Heart right ventricle (tissue), 16 donors: ENCODE data around the gene SLC25A21. TPM values are rescaled to one million over a fixed set of nuclear protein-coding genes. Genes with fewer than 3 reads are reported as not detected.
"Not testable (repeated sequence)": the region's sequence is repeated elsewhere in the genome, so short reads cannot be mapped to it uniquely, and the experiment has no call there.

ENCODE experiments used
- ATAC-seq, 8 donors: fragments of 200-7000 bp; cut with Tn5 transposase; one replicate each; pipeline ENCODE4 v1.9.1; 2020; ENCODE audit warnings: mild to moderate bottlenecking in 8 of 8, moderate library complexity in 8 of 8, moderate number of reproducible peaks in 1 of 8
- DNase-seq, 2 donors: peaks; one replicate each; pipeline ENCODE4 v3.0.0-alpha.2; 2020
- H3K27ac ChIP-seq, 10 donors: fragments of 200-600 bp; sonication (generic) in 2 of 10; one replicate each; pipeline versions ENCODE4 v1.5.0 to v1.8.0; 2020 to 2022; ENCODE audit warnings: mild to moderate bottlenecking in 3 of 10
- H3K27me3 ChIP-seq, 7 donors: fragments of 200-600 bp; one replicate each; pipeline ENCODE4 v1.8.0; 2021 to 2022; ENCODE audit warnings: mild to moderate bottlenecking in 2 of 7
- H3K36me3 ChIP-seq, 9 donors: fragments of 200-600 bp; sonication (generic) in 1 of 9; one replicate each; pipeline versions ENCODE4 v1.5.0 to v1.8.0; 2020 to 2022; ENCODE audit warnings: mild to moderate bottlenecking in 2 of 9
- H3K4me1 ChIP-seq, 9 donors: fragments of 200-600 bp; sonication (generic) in 1 of 9; one replicate each; pipeline versions ENCODE4 v1.5.0 to v1.8.0; 2020 to 2022; ENCODE audit warnings: mild to moderate bottlenecking in 4 of 9
- H3K4me3 ChIP-seq, 10 donors: fragments of 200-600 bp; sonication (generic) in 2 of 10; one replicate each; pipeline versions ENCODE4 v1.5.0 to v1.8.0; 2020 to 2022; ENCODE audit warnings: mild to moderate bottlenecking in 7 of 10, moderate library complexity in 2 of 10
- H3K9me3 ChIP-seq, 11 donors: fragments of 200-600 bp in 10 of 11; sonication (generic) in 2 of 11; one replicate each; pipeline versions ENCODE4 v1.5.0 to v1.8.0; 2013 to 2022; ENCODE audit warnings: mild to moderate bottlenecking in 2 of 11, control low read depth in 1 of 11, moderate library complexity in 1 of 11
- WGBS, 2 donors: extraction: QIAGEN DNeasy Blood & Tissue Kit; methylation state at CpG; one replicate each; pipeline ENCODE4 v1.1.7; 2013; ENCODE audit warnings: inconsistent platforms in 1 of 2; 5-methylcytosine and 5-hydroxymethylcytosine counted together
- intact Hi-C, 10 donors: fragments of 100-400 bp; cut with DNase I; formaldehyde crosslinking; loops; one replicate each; pipeline versions ENCODE4 v1.11.1 to v1.14.2; 2022
- polyA plus RNA-seq, 2 donors: library from polyadenylated mRNA; stranded (reverse); fragments of 200-250 nt; gene quantifications; one replicate each; pipeline ENCODE4 v1.2.3, GENCODE V29; 2013
- total RNA-seq, 10 donors: library from RNA; stranded (reverse); fragmentation: NEBNext Ultra II Directional in 3 of 10; extraction: Animal tissue kit (Norgen Biotek cat#: 25700) in 3 of 10; gene quantifications; one replicate each; pipeline versions ENCODE4 v1.2.1 to v1.2.4, GENCODE V29; 2021 to 2023
- TF ChIP-seq, protein P1 (sequence below), 9 donors: fragments of 200-600 bp; sonication (generic) in 2 of 9; IDR thresholded peaks; one replicate each; pipeline versions ENCODE4 v1.5.0 to v1.8.0; 2021 to 2022; ENCODE audit warnings: antibody characterized with exemption in 9 of 9, mild to moderate bottlenecking in 5 of 9, moderate library complexity in 1 of 9
- donor health status: Arrhythmogenic right ventricular cardiomyopathy.
- donor health status: ischemic (EF 13 %, LVEDD 7.1; RV severe dilation, severe dysfunction).
- donor health status: healthy with polysubstance abuse.
- donor health status: DM: no; HTN: yes; CAD: no.
- donor health status: DM: no; HTN: no; CAD: no.
- donor health status: ischemic (EF 25% LVEDD 6.9; RV normal size, moderate dysfunction).
- donor health status: ischemic (EF 25% LVEDD 5.7; RV mildly dilated, moderate dysfunction).
- donor health status: healthy.
- donor health status: DM: yes; HTN: yes; CAD: no.
- donor health status: Ischemic cardiomyopathy.
- donor health status: ischemic (EF 35%, LVEDD 5.7; RV mildly dilated, moderate dysfunction).
- donor health status: nonischemic (EF 11% LVEDD 7.7; RV severe dilation, severe dysfunction).
- donor health status: DM: yes; HTN: yes; CAD: no.
- donor health status: PGD.
- donor health status: ischemic (EF 29% LVEDD 5.4; RV normal size, mild dysfunction).
- donor health status: nonischemic (EF 23%, LVEDD 6.1; RV moderate dilation, normal function).

Gene SLC25A21
- total and polyA plus RNA-seq, 12 donors = 0.08 to 1.3 (median 0.34) TPM

DNA sequence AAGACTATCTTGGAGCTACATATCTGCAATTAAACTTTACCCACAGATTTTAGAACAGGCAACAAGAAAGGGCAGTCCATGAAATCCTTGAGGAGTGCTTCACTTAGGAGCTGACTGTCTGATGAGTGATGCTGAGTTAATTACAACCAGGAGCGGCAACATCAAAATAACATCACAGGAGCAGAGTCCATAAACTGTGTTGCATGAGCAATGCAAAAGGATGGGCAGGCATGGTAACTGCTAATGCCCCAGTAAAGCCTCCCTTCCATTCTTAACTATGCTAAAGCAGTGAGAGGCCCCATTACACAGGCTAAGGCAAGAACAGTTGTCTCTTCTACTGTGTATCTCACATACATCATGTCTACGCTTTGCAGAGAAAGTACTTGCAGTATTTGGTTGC is 354.2 kb downstream of the SLC25A21 start:
- intact Hi-C loops = no loop called here
- ATAC-seq (no peak), DNase-seq (no peak)
- no peak overlapping the region for H3K27ac ChIP-seq
- H3K9me3 ChIP-seq = no peaks in the 10 kb centered on the region
- no peak overlapping the region for H3K4me3 ChIP-seq
- TF ChIP-seq, protein P1, sequence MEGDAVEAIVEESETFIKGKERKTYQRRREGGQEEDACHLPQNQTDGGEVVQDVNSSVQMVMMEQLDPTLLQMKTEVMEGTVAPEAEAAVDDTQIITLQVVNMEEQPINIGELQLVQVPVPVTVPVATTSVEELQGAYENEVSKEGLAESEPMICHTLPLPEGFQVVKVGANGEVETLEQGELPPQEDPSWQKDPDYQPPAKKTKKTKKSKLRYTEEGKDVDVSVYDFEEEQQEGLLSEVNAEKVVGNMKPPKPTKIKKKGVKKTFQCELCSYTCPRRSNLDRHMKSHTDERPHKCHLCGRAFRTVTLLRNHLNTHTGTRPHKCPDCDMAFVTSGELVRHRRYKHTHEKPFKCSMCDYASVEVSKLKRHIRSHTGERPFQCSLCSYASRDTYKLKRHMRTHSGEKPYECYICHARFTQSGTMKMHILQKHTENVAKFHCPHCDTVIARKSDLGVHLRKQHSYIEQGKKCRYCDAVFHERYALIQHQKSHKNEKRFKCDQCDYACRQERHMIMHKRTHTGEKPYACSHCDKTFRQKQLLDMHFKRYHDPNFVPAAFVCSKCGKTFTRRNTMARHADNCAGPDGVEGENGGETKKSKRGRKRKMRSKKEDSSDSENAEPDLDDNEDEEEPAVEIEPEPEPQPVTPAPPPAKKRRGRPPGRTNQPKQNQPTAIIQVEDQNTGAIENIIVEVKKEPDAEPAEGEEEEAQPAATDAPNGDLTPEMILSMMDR (IDR thresholded peaks at IDR 0.05) = no peak
- 35 to 63% methylated on average over 2 of the region's 2 CpGs for WGBS, 2 donors
- H3K36me3 ChIP-seq = no peaks in the 10 kb centered on the region
- H3K4me1 ChIP-seq = no peaks in the 10 kb centered on the region
- peaks cover 0 to 20% (median under 1%) of the 10 kb centered on the region in 7 donors for H3K27me3 ChIP-seq

DNA sequence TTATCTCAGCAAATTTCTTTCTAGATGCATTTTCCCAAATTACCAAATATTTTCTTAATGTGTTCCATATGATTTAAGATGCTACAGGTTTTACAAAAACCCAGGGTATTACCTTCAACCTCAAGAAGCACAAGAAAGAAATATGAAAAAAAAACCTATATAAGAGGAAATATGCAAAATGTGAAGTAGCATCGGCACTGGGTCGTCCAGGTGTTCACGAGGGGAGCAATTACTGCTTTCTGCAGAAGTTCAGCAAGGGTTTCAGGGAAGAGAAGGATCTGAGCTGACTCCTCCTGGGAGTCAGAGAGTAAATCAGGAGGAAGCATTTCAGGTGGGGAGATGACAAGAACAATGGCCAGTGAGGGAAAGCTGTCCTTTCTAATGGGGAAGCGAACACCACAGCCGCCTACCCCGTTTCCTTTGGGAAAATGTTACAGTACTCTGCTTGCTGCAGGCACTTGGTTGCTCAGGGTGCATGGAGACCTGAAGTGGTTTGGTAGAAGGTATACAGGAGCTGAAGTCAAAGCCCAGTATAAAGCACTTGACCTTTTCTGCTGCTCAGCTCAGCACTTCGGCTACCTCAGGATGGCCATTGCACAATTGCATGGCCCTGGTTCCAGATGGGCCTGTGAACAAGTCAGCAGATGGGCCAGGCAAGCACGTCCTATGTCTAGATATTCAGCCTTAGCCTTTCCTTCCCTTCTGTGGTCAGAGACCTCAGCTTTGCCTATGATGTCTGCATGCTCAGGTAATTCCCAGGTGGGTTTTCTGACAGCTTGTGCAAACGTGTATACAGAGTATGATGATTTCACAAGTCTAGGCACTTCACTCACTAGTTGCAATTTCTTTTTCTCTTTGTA is 355.1 kb downstream of the SLC25A21 start:
- Histone ChIP-seq H3K4me1 (no peaks in the 10 kb centered on the region), H3K27me3 (peaks cover 0 to 20% (median 4%) of the 10 kb centered on the region in 7 donors), H3K36me3 (no peaks in the 10 kb centered on the region), H3K27ac (no peak overlapping the region), H3K9me3 (no peaks in the 10 kb centered on the region), H3K4me3 (no peak overlapping the region)
- intact Hi-C loops = no loop called here
- ATAC-seq = no peak
- DNase-seq = no peak
- TF ChIP-seq, protein P1 (IDR thresholded peaks at IDR 0.05) = no peak
- 87 to 88% methylated on average over 9 of the region's 9 CpGs for WGBS, 2 donors

DNA sequence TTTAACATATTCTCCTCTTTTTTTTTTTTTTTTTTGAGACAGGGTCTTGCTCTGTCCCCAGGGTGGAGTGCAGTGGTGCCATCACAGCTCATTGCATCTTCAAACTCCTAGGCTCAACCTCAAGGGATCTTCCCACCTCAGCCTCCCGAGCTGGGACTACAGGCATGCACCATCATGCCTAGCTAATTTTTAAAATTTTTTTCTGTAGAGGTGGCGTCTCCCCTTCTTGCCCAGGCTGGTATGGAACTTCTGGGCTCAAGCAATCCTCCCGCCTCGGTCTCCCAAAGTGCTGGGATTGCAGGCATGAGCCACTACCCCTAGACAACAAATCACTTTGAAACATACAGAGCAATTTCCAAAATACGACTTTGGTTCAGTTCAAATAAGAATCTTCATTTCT is 355.9 kb downstream of the SLC25A21 start:
- H3K9me3 ChIP-seq = no peaks in the 10 kb centered on the region
- no peaks in the 10 kb centered on the region for H3K36me3 ChIP-seq
- ATAC-seq = no peak
- intact Hi-C loops = no loop called here
- peaks cover 0 to 20% (median 4%) of the 10 kb centered on the region in 7 donors for H3K27me3 ChIP-seq
- DNase-seq = no peak
- WGBS, 2 donors = 79 to 84% methylated on average over 5 of the region's 5 CpGs
- no peak overlapping the region for H3K4me3 ChIP-seq
- H3K4me1 ChIP-seq = no peaks in the 10 kb centered on the region
- TF ChIP-seq, protein P1 (IDR thresholded peaks at IDR 0.05) = no peak
- H3K27ac ChIP-seq = no peak overlapping the region

DNA sequence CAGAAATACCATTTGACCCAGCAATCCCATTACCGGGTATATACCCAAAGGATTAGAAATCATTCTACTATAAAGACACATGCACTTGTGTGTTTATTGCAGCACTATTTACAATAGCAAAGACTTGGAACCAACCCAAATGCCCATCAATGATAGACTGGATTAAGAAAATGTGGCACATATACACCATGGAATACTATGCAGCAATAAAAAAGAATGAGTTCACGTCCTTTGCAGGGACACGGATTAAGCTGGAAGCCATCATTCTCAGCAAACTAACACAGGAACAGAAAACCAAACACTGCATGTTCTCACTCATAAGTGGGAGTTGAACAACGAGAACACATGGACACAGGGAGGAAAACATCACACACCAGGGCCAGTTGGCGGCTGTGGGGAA is 357.6 kb downstream of the SLC25A21 start:
- DNase-seq, intact Hi-C loops, ATAC-seq, H3K27ac ChIP-seq, H3K9me3 ChIP-seq, H3K4me1 ChIP-seq, H3K4me3 ChIP-seq, H3K36me3 ChIP-seq: not testable (repeated sequence)
- WGBS, 2 donors = 83 to 88% methylated on average over 5 of the region's 5 CpGs
- peaks cover 0 to 27% (median 0%) of the 10 kb centered on the region in 7 donors for H3K27me3 ChIP-seq

DNA sequence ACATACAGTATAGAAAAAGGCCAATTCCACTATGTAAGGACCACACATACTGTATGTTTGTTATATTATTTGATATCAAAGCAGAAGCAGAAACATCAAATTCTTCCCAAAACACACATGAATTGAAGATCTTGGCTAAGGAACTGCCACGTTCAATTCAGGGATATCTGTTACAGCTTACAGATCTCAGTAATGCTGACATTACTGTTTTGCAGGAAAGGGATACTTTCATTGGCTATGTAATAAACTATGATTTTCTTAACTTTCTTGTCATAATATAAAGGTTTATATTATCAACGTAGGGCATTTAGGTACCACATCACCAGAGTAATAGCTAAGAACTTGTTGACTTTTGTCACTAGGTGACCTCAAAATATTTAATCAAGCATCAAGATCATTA is 362.2 kb downstream of the SLC25A21 start:
- ATAC-seq = no peak
- intact Hi-C loops = no loop called here
- no peak for DNase-seq
- TF ChIP-seq, protein P1 (IDR thresholded peaks at IDR 0.05) = no peak
- no peak overlapping the region for H3K4me3 ChIP-seq
- no peaks in the 10 kb centered on the region for H3K9me3 ChIP-seq
- peaks cover 0 to 51% (median 9%) of the 10 kb centered on the region in 7 donors for H3K27me3 ChIP-seq
- WGBS, 2 donors = 72 to 81% methylated on average over 2 of the region's 2 CpGs
- H3K36me3 ChIP-seq = no peaks in the 10 kb centered on the region
- H3K4me1 ChIP-seq = peaks cover 0 to 4% (median 0%) of the 10 kb centered on the region in 9 donors
- H3K27ac ChIP-seq = no peak overlapping the region
